ENCODE results near the gene POLR1G. TPM values are rescaled to one million over a fixed set of nuclear protein-coding genes. Genes with fewer than 3 reads are reported as not detected.

The POLR1G gene
- polyA plus RNA-seq, 3 donors = 0.81 to 1.5 (median 1.1) TPM

GRCh38 chr19:45442408-45442777 is 35.9 kb downstream of the POLR1G start:
- 80% methylated on average over 1 of the region's 2 CpGs for WGBS (ENCODE audit: insufficient coverage)
- no peak for DNase-seq
- Histone ChIP-seq H3K36me3 (replicated peaks in 1 of 2; ENCODE audit: control insufficient read depth in 1 of 2, insufficient read depth in 2 of 2, low read length in 2 of 2) (no peaks in the 10 kb centered on the region), H4K20me1 (ENCODE audit: insufficient read depth, low read length) (no peaks in the 10 kb centered on the region), H3K4me2 (replicated peaks; ENCODE audit: extremely low read depth, low read length, poor library complexity, severe bottlenecking) (peak overlapping the region; percentile 73), H3K9me3 (replicated peaks in 1 of 2; ENCODE audit: control insufficient read depth in 1 of 2, insufficient read depth in 1 of 2, low read length in 2 of 2) (no peaks in the 10 kb centered on the region), H3K4me1 (ENCODE audit: control insufficient read depth in 1 of 2, insufficient read depth in 2 of 2, low read length in 2 of 2) (peaks cover 44 to 59% of the 10 kb centered on the region in 2 donors), H3K4me3 (replicated peaks in 1 of 3; ENCODE audit: low read depth in 2 of 3, low read length in 3 of 3) (peak overlapping the region in 1 of 3 experiments; percentile 67), H3K9ac (ENCODE audit: insufficient read depth, low read length, poor library complexity, severe bottlenecking) (peak overlapping the region; percentile 83), H2AFZ (ENCODE audit: insufficient read depth, low read depth, low read length, poor library complexity, severe bottlenecking) (no peak overlapping the region), H3K27me3 (ENCODE audit: control insufficient read depth in 2 of 2, insufficient read depth in 2 of 2, low read length in 2 of 2) (peaks cover 0 to 3% of the 10 kb centered on the region in 2 donors), H3K79me2 (ENCODE audit: insufficient read depth, low read length) (no peaks in the 10 kb centered on the region), H3K27ac (ENCODE audit: low read depth in 1 of 2, low read length in 2 of 2) (peak overlapping the region; percentile 87 to 97)
- peaks cover 5 to 7% of the 10 kb centered on the region in 2 donors for H3K36me3 Mint-ChIP-seq
- peaks cover 0 to 7% (median 2%) of the 10 kb centered on the region in 7 donors for H3K9me3 Mint-ChIP-seq
- peak overlapping the region; percentile 93 to 100 (median 98) for H3K27ac Mint-ChIP-seq
- intact Hi-C loops (cut with micrococcal nuclease) = loop anchor here in 1 of 2 donors (2.0 kb wide), 1 partner anchor 14 kb away; no protein-coding TSS in a partner anchor
- peaks cover 52% of the 10 kb centered on the region for H3K4me1 Mint-ChIP-seq
- H3K27me3 Mint-ChIP-seq (ENCODE audit: low read depth in 3 of 3) = peaks cover 0 to 7% (median 6%) of the 10 kb centered on the region in 3 donors
- TF ChIP-seq CTCF (IDR thresholded peaks at IDR 0.05) = no peak
- H3K4me3 Mint-ChIP-seq = peak overlapping the region; percentile 82 to 89

- H3K36me3 Mint-ChIP-seq = peaks cover 5 to 7% of the 10 kb centered on the region in 2 donors
- intact Hi-C loops (cut with micrococcal nuclease) = loop anchor here in 1 of 2 donors (1.0 to 2.0 kb wide), 2 partner anchors 12 to 14 kb away; no protein-coding TSS in a partner anchor
- Histone ChIP-seq H3K79me2 (ENCODE audit: insufficient read depth, low read length) (no peaks in the 10 kb centered on the region), H3K27me3 (ENCODE audit: control insufficient read depth in 2 of 2, insufficient read depth in 2 of 2, low read length in 2 of 2) (peaks cover 0 to 3% of the 10 kb centered on the region in 2 donors), H3K9ac (ENCODE audit: insufficient read depth, low read length, poor library complexity, severe bottlenecking) (peak overlapping the region; percentile 83), H3K9me3 (replicated peaks in 1 of 2; ENCODE audit: control insufficient read depth in 1 of 2, insufficient read depth in 1 of 2, low read length in 2 of 2) (no peaks in the 10 kb centered on the region), H3K4me2 (replicated peaks; ENCODE audit: extremely low read depth, low read length, poor library complexity, severe bottlenecking) (peak overlapping the region; percentile 73), H3K27ac (ENCODE audit: low read depth in 1 of 2, low read length in 2 of 2) (peak overlapping the region; percentile 87 to 97), H2AFZ (ENCODE audit: insufficient read depth, low read depth, low read length, poor library complexity, severe bottlenecking) (no peak overlapping the region), H3K36me3 (replicated peaks in 1 of 2; ENCODE audit: control insufficient read depth in 1 of 2, insufficient read depth in 2 of 2, low read length in 2 of 2) (no peaks in the 10 kb centered on the region), H4K20me1 (ENCODE audit: insufficient read depth, low read length) (no peaks in the 10 kb centered on the region), H3K4me1 (ENCODE audit: control insufficient read depth in 1 of 2, insufficient read depth in 2 of 2, low read length in 2 of 2) (peaks cover 44 to 59% of the 10 kb centered on the region in 2 donors), H3K4me3 (replicated peaks in 1 of 3; ENCODE audit: low read depth in 2 of 3, low read length in 3 of 3) (peak overlapping the region; percentile 30 to 67 (median 33))
- H3K4me3 Mint-ChIP-seq = peak overlapping the region; percentile 82 to 89
- no peak for TF ChIP-seq CTCF (IDR thresholded peaks at IDR 0.05)
- WGBS (ENCODE audit: insufficient coverage) = 2% methylated on average over 11 of the region's 15 CpGs
- H3K27ac Mint-ChIP-seq = peak overlapping the region; percentile 93 to 100 (median 98)
- H3K4me1 Mint-ChIP-seq = peaks cover 54% of the 10 kb centered on the region
- H3K9me3 Mint-ChIP-seq = peaks cover 0 to 7% (median 2%) of the 10 kb centered on the region in 7 donors
- H3K27me3 Mint-ChIP-seq (ENCODE audit: low read depth in 3 of 3) = peaks cover 0 to 8% (median 7%) of the 10 kb centered on the region in 3 donors
- peak; percentile 99 to 100 (median 100) for DNase-seq
Measured at GRCh38 chr19:45442778-45443461, 36.5 kb downstream of the POLR1G start.
